GM12878 (cell line): ENCODE data around the gene TEX261. TPM values are rescaled to one million over a fixed set of nuclear protein-coding genes. Genes with fewer than 3 reads are reported as not detected.

Experiments used
- ATAC-seq: fragments of 200-7000 bp; cut with Tn5 transposase; 3 replicates; pipeline ENCODE4 v1.9.1; 2020; ENCODE audit warnings: mild to moderate bottlenecking, moderate library complexity
- BruUV-seq: library from RNA; stranded (reverse); fragments of 400-500 nt; replicated peaks from 2 replicates; lab custom pipeline; 2021; lab: Mats Ljungman, UMichigan
- CTCF ChIA-PET: fragments of 300-600 bp; sonication (Branson Sonifier 250); formaldehyde crosslinking; extraction: SDS; loops from one replicate; lab custom pipeline; 2021; ENCODE audit warnings: inconsistent platforms; lab: Yijun Ruan, JAX
- POLR2A ChIA-PET: fragments of 350-600 bp; formaldehyde crosslinking; extraction: SDS; loops from one replicate; lab custom pipeline; 2021; ENCODE audit warnings: inconsistent platforms; lab: Charles Lee
- RAD21 ChIA-PET: fragments of 300-600 bp; sonication (Branson Sonifier 250); formaldehyde crosslinking; loops from one replicate; lab custom pipeline; 2023; ENCODE audit warnings: antibody characterized with exemption; ENCODE audit not compliant: unreplicated experiment; lab: Charles Lee
- SMC1A ChIA-PET: fragments of 300-600 bp; sonication (Branson Sonifier 250); formaldehyde crosslinking; loops from one replicate; lab custom pipeline; 2023; ENCODE audit not compliant: unreplicated experiment, uncharacterized antibody; lab: Charles Lee
- DNase-seq: peaks from one replicate; pipeline ENCODE4 v3.0.0-alpha.2; 2011; ENCODE audit warnings: low read depth, low spot score
- FAIRE-seq: peaks from 3 replicates; lab custom pipeline; 2011; peaks lifted over from hg19 to GRCh38; lab: Jason Lieb, UNC
- H2AFZ ChIP-seq: 2 replicates; pipeline ENCODE4 v1.6.0; 2011; ENCODE audit warnings: low read depth, low read length, control low read depth; ENCODE audit not compliant: control insufficient read depth
- H3K27ac ChIP-seq: 2 replicates; pipeline ENCODE4 v1.5.1; 2011; ENCODE audit warnings: control low read depth; ENCODE audit not compliant: control insufficient read depth, insufficient read depth
- H3K27me3 ChIP-seq, 2 experiments: replicated peaks in 1 of 2; 2 replicates each; pipeline versions ENCODE4 v1.6.0 to v1.6.1; 2011; ENCODE audit warnings: low read length in 1 of 2; ENCODE audit not compliant: control insufficient read depth in 2 of 2, insufficient read depth in 2 of 2
- H3K36me3 ChIP-seq, 2 experiments: 2 replicates each; pipeline ENCODE4 v1.5.1; 2011; ENCODE audit warnings: low read length in 1 of 2; ENCODE audit not compliant: control insufficient read depth in 2 of 2, insufficient read depth in 2 of 2
- H3K4me1 ChIP-seq: 2 replicates; pipeline ENCODE4 v1.6.1; 2011; ENCODE audit warnings: mild to moderate bottlenecking, low read length, moderate library complexity, mixed read lengths; ENCODE audit not compliant: control insufficient read depth, insufficient read depth
- H3K4me2 ChIP-seq: 2 replicates; pipeline ENCODE4 v1.6.0; 2011; ENCODE audit warnings: control low read depth; ENCODE audit not compliant: control insufficient read depth, insufficient read depth
- H3K4me3 ChIP-seq: fragments of 200-600 bp; sonication (generic); 2 replicates; pipeline ENCODE4 v1.5.1; 2016
- H3K79me2 ChIP-seq: 2 replicates; pipeline ENCODE4 v1.6.0; 2011; ENCODE audit warnings: low read length; ENCODE audit not compliant: control insufficient read depth, insufficient read depth
- H3K9ac ChIP-seq: 2 replicates; pipeline ENCODE4 v1.8.0; 2011; ENCODE audit warnings: low read length, control low read depth, mixed read lengths; ENCODE audit not compliant: control insufficient read depth, insufficient read depth
- H3K9me3 ChIP-seq: replicated peaks from 3 replicates; pipeline ENCODE4 v1.5.1; 2011; ENCODE audit warnings: mild to moderate bottlenecking, low read length; ENCODE audit not compliant: control insufficient read depth, insufficient read depth
- H4K20me1 ChIP-seq: 2 replicates; pipeline ENCODE4 v1.6.0; 2011; ENCODE audit not compliant: control insufficient read depth, insufficient read depth
- ATF7 ChIP-seq: fragments of 450-650 bp; IDR thresholded peaks from 2 replicates; pipeline ENCODE4 v1.6.1; 2016; ENCODE audit warnings: low read depth, mild to moderate bottlenecking
- BHLHE40 ChIP-seq, 2 experiments: fragments of 450-650 bp in 1 of 2; IDR thresholded peaks; 2 replicates each; pipeline ENCODE4 v1.6.1; 2011 to 2017; ENCODE audit warnings: low read depth in 2 of 2, borderline replicate concordance in 1 of 2, improper control_type of control experiment in 1 of 2, low read length in 1 of 2, mild to moderate bottlenecking in 1 of 2
- EZH2 ChIP-seq: IDR thresholded peaks from 2 replicates; pipeline ENCODE4 v1.6.1; 2012; ENCODE audit warnings: low read depth, mild to moderate bottlenecking, control low read depth, inconsistent platforms, low read length, borderline replicate concordance; ENCODE audit not compliant: control insufficient read depth
- GATAD2B ChIP-seq: fragments of 450-650 bp; conservative IDR thresholded peaks from 2 replicates; pipeline ENCODE4 v1.6.1; 2017; ENCODE audit warnings: low read depth, mild to moderate bottlenecking, moderate library complexity
- HDAC2 ChIP-seq: fragments of 200-600 bp; sonication (generic); IDR thresholded peaks from 2 replicates; pipeline ENCODE4 v1.6.1; 2017
- IKZF1 ChIP-seq: fragments of 450-650 bp; conservative IDR thresholded peaks from 2 replicates; pipeline ENCODE4 v1.6.1; 2017; ENCODE audit warnings: antibody characterized with exemption, mild to moderate bottlenecking
- LARP7 ChIP-seq: fragments of 450-650 bp; IDR thresholded peaks from 2 replicates; pipeline ENCODE4 v1.6.1; 2017; ENCODE audit warnings: mild to moderate bottlenecking
- NFIC ChIP-seq: IDR thresholded peaks from 2 replicates; pipeline ENCODE4 v1.6.1; 2012; ENCODE audit warnings: low read depth, mild to moderate bottlenecking, inconsistent platforms, low read length, moderate library complexity
- NFYB ChIP-seq: IDR thresholded peaks from 2 replicates; pipeline ENCODE4 v1.6.1; 2011; ENCODE audit warnings: low read depth, mild to moderate bottlenecking, low read length, improper control_type of control experiment, moderate library complexity; ENCODE audit not compliant: insufficient read depth
- NR2C1 ChIP-seq: fragments of 450-650 bp; IDR thresholded peaks from 2 replicates; pipeline ENCODE4 v1.6.1; 2017; ENCODE audit warnings: antibody characterized with exemption, mild to moderate bottlenecking, moderate library complexity
- NRF1 ChIP-seq: conservative IDR thresholded peaks from 2 replicates; pipeline ENCODE4 v1.6.1; 2011; ENCODE audit warnings: mild to moderate bottlenecking, low read depth, low read length, improper control_type of control experiment
- PAX8 ChIP-seq: fragments of 450-650 bp; IDR thresholded peaks from 2 replicates; pipeline ENCODE4 v1.6.1; 2017; ENCODE audit warnings: mild to moderate bottlenecking, moderate library complexity
- RAD21 ChIP-seq: IDR thresholded peaks from 2 replicates; pipeline ENCODE4 v1.6.1; 2011; ENCODE audit warnings: mild to moderate bottlenecking, low read depth, low read length, moderate library complexity; ENCODE audit not compliant: insufficient read depth
- SIN3A ChIP-seq: IDR thresholded peaks from 2 replicates; pipeline ENCODE4 v1.6.1; 2012; ENCODE audit warnings: low read depth, low read length, improper control_type of control experiment
- SMC3 ChIP-seq: IDR thresholded peaks from 2 replicates; pipeline ENCODE4 v1.6.1; 2011; ENCODE audit warnings: low read length, improper control_type of control experiment, borderline replicate concordance
- YY1 ChIP-seq: IDR thresholded peaks from 2 replicates; pipeline ENCODE4 v1.6.1; 2011; ENCODE audit warnings: low read depth, mild to moderate bottlenecking, low read length
- ZBED1 ChIP-seq: IDR thresholded peaks from 2 replicates; pipeline ENCODE4 v1.6.1; 2016; ENCODE audit warnings: borderline replicate concordance
- WGBS: methylation state at CpG from one replicate; pipeline ENCODE4 v1.1.6; 2016; ENCODE audit warnings: low lambda C conversion rate; ENCODE audit not compliant: insufficient replicate concordance, insufficient coverage; ENCODE audit errors: missing lambda C conversion rate; 5-methylcytosine and 5-hydroxymethylcytosine counted together
- in situ Hi-C: fragments of 300-500 bp; cut with MboI; formaldehyde crosslinking; loops from 9 replicates; pipeline ENCODE4 v1.14.3; 2018; ENCODE audit warnings: mixed read lengths
- intact Hi-C: fragments of 100-400 bp; cut with micrococcal nuclease; formaldehyde crosslinking; loops from one replicate; pipeline ENCODE4 v1.14.2; 2022; ENCODE audit not compliant: unreplicated experiment
- polyA plus RNA-seq, 11 experiments: library from polyadenylated mRNA; depleted of rRNA in 4 of 11; unstranded in 6 of 11; stranded (reverse) in 5 of 11; fragments of >200 nt; fragmentation: Nextera tagmentation in 4 of 11; fragmentation: Illumina TruSeq in 1 of 11; extraction: Ambion mirVana in 4 of 11; extraction: Trizol in 1 of 11; gene quantifications; 1 replicate in 1 of 11; 2 replicates in 10 of 11; pipeline versions ENCODE4 v1.2.1 to v1.2.3, GENCODE V29; 2011 to 2016; ENCODE audit warnings: inconsistent platforms in 2 of 11, missing spikeins in 2 of 11, low read depth in 1 of 11
- total RNA-seq, 4 experiments: library from RNA; depleted of rRNA in 3 of 4; stranded (reverse); fragments of >200 nt in 3 of 4; fragmentation: Illumina TruSeq in 1 of 4; extraction: Trizol in 1 of 4; gene quantifications; 2 replicates each; pipeline versions ENCODE4 v1.2.1 to v1.2.3, GENCODE V29; 2013 to 2021
- TF ChIP-seq, protein P1 (sequence below): fragments of 450-650 bp; IDR thresholded peaks from 2 replicates; pipeline ENCODE4 v1.6.1; 2017; ENCODE audit warnings: mild to moderate bottlenecking
- TF ChIP-seq, protein P2 (sequence below): fragments of 450-650 bp; formaldehyde crosslinking; IDR thresholded peaks from 2 replicates; pipeline ENCODE4 v1.4.0; 2022; ENCODE audit warnings: mild to moderate bottlenecking, moderate library complexity

TEX261 gene
- total and polyA plus RNA-seq, 10 of the 15 experiments (the other 5 are each of a cell fraction or from before 2014, with no cell fraction given), result 5.5 to 75.6 (median 40.3) TPM

DNA sequence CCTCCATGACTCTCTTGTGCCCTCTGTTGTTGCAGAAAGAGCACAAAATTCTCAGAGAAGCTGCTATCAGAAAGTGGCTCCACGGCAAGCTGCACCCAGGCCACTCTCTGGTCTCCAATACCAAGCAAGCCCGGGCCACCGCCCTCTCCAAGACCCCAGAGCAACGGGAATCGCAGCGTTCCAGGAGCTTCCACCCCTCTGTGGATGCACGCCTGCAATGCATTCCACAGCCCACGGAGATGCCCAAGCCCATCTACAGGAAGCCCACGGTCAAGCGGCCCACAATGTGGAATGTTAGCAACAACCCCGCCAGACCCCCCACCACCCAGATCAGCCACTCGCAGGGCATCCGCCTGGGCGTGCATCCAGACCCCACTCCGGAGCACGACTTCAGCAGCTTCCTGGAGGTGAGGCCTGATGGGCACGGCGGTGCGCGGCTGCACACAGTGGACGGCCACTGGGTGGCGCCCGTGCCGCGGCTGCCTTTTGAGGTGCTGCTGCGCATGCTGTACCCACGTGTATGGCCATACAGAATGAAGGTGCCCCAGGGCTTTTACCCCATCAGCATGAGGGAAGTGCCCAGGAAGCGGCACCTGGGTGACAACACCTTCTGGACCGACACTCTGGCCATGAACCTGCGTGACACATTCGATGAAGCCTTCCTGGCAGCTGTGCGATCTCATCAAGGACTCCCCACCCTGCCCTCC lies 9.9 kb downstream of the TEX261 start:
- H3K9ac ChIP-seq, result no peak overlapping the region
- ChIA-PET CTCF (interaction anchor here (0.9 to 2.2 kb wide), 11 partner anchors 9 to 681 kb away, joined by 3 to 18 read pairs (median 4); partner anchors contain the start of genes NAGK and TEX261), POLR2A (no interaction called here), SMC1A (interaction anchor here (1.0 to 2.0 kb wide), 4 partner anchors 16 to 21 kb away, joined by 3 to 11 read pairs (median 4); no protein-coding TSS in a partner anchor), RAD21 (interaction anchor here (1.2 kb wide), 2 partner anchors 16 to 172 kb away, joined by 4 read pairs; no protein-coding TSS in a partner anchor)
- intact Hi-C loops (no loop called here), in situ Hi-C loops (no loop called here)
- H3K27ac ChIP-seq, result no peak overlapping the region
- H3K27me3 ChIP-seq, result no peaks in the 10 kb centered on the region
- H3K79me2 ChIP-seq, result no peaks in the 10 kb centered on the region
- H3K36me3 ChIP-seq, result peaks cover 5 to 18% of the 10 kb centered on the region in 2 experiments; a peak in 3 of 4 replicates
- H3K9me3 ChIP-seq, result no peaks in the 10 kb centered on the region
- H4K20me1 ChIP-seq, result no peaks in the 10 kb centered on the region
- FAIRE-seq (peak; percentile 68), DNase-seq (no peak), ATAC-seq (peak; percentile 99)
- peak overlapping the region; percentile 17; the same call in 1 of the 2 replicates for H3K4me2 ChIP-seq
- H3K4me1 ChIP-seq, result no peaks in the 10 kb centered on the region
- no peak overlapping the region for H3K4me3 ChIP-seq
- no TSS peak for BruUV-seq
- 0 out of 2 replicates have a peak overlapping the region, but pooled peaks have one; percentile 38 for H2AFZ ChIP-seq
- WGBS, result 19% methylated on average over 32 of the region's 32 CpGs
- TF ChIP-seq ZBED1 (no peak), HDAC2 (no peak), ATF7 (no peak), SIN3A (no peak), YY1 (peak; percentile 87), NR2C1 (no peak), PAX8 (no peak), NFIC (no peak), RAD21 (peak; percentile 52), NRF1 (0 out of 2 replicates have a peak, but pooled peaks have one; percentile 15), GATAD2B (0 out of 2 replicates have a peak, but pooled peaks have one; percentile 18), IKZF1 (0 out of 2 replicates have a peak, but pooled peaks have one; percentile 16), EZH2 (no peak), LARP7 (peak; percentile 54; the same call in 1 of the 2 replicates), BHLHE40 (IDR thresholded peaks at IDR 0.05; ENCODE audit: borderline replicate concordance in 1 of 2, low read depth in 2 of 2, low read length in 1 of 2) (peak in 1 of 2 experiments; percentile 63; a peak in 2 of 4 replicates), NFYB (no peak), SMC3 (0 out of 2 replicates have a peak, but pooled peaks have one; percentile 30)
- TF ChIP-seq, protein P1, sequence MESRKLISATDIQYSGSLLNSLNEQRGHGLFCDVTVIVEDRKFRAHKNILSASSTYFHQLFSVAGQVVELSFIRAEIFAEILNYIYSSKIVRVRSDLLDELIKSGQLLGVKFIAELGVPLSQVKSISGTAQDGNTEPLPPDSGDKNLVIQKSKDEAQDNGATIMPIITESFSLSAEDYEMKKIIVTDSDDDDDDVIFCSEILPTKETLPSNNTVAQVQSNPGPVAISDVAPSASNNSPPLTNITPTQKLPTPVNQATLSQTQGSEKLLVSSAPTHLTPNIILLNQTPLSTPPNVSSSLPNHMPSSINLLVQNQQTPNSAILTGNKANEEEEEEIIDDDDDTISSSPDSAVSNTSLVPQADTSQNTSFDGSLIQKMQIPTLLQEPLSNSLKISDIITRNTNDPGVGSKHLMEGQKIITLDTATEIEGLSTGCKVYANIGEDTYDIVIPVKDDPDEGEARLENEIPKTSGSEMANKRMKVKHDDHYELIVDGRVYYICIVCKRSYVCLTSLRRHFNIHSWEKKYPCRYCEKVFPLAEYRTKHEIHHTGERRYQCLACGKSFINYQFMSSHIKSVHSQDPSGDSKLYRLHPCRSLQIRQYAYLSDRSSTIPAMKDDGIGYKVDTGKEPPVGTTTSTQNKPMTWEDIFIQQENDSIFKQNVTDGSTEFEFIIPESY, result peak; percentile 92
- TF ChIP-seq, protein P2, sequence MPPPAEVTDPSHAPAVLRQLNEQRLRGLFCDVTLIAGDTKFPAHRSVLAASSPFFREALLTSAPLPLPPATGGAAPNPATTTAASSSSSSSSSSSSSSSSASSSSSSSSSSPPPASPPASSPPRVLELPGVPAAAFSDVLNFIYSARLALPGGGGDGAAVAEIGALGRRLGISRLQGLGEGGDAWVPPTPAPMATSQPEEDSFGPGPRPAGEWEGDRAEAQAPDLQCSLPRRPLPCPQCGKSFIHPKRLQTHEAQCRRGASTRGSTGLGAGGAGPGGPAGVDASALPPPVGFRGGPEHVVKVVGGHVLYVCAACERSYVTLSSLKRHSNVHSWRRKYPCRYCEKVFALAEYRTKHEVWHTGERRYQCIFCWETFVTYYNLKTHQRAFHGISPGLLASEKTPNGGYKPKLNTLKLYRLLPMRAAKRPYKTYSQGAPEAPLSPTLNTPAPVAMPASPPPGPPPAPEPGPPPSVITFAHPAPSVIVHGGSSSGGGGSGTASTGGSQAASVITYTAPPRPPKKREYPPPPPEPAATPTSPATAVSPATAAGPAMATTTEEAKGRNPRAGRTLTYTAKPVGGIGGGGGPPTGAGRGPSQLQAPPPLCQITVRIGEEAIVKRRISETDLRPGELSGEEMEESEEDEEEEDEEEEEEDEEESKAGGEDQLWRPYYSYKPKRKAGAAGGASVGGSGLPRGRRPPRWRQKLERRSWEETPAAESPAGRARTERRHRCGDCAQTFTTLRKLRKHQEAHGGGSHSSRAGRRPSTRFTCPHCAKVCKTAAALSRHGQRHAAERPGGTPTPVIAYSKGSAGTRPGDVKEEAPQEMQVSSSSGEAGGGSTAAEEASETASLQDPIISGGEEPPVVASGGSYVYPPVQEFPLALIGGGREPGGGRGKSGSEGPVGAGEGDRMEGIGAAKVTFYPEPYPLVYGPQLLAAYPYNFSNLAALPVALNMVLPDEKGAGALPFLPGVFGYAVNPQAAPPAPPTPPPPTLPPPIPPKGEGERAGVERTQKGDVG (CRISPR knock-in tag), result no peak
